HG03442 (cell line): ENCODE measurements around the gene KRT3.

Experiments
- ATAC-seq: cut with Tn5 transposase; IDR thresholded peaks from one replicate; pipeline ENCODE4 v1.9.1; 2021; ENCODE audit warnings: mild to moderate bottlenecking, moderate library complexity; ENCODE audit not compliant: unreplicated experiment

Gene KRT3

DNA sequence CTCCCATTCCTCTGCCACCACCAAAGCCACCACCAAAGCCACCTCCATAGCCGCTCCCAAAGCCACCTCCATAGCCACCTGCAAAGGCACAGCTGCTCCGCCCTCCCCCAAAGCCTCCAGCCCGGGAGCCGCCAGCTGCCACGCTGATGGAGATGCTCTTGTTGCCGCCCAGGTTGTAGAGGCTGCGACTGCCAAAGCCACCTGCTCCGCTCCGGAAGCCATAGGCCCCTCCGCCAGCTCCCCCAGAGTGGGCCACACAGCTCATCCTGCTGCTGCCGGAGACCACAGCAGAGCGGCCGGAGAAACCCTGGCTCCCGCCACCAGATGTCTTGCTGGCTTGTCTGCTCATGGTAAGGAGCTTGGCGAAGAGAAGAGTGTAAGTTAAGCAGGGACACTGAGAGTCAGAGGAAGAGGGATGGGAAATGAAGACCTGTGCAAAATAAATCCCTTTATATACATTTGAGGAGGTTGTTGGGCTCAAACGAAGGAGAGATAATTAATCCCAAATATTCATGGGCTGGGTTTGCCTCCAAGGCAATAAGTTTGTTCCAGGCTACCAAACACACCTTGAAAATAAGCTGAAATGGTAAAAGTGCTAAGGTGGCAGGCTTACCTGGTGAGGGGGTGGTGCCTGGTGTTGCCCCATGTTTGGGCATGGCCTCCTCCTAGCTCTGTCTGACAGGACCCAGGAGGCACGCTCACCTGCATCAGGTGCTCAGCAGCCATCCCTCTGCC lies at the start of gene KRT3:
Gene KRT3 (minus strand): TSS at position 424 of the 735 bp plus-strand sequence. CDS start 75 bp downstream, at position 349.
- no peak for ATAC-seq

- ATAC-seq, result no peak
Measured at GRCh38 chr12:52844386-52844785, 48.5 kb upstream of the KRT3 start.

DNA sequence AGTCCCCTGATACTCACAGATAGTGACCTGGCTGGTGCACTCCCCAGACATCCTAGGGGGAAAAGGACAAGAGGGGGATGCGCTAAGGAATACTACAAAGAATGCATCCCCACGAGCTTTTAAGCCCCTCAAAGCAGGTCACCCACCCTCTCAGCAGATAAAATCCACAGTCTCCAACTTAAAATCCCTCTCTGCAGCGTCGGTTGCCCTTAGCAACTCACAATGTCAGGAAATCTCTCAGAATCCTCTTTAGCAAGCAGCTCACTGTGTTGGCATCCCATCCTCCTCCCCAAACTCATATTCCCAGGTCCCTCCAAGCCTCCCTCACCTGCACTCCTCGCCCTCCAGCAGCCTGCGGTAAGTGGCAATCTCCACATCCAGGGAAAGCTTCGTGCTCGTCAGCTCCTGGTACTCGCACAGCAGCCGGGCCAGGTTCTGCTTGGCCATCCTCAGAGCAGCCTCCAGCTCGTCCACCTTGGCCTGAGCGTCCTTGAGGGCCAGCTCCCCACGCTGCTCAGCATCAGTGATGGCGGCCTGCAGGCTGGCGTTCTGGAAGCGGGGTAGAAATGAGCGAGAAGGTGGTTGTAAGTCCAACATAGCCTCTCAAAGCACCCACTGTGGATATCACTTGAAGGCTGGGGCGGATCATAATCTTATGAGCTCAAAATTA lies 43.7 kb upstream of the KRT3 start:
- no peak for ATAC-seq

- no peak for ATAC-seq
Measured at GRCh38 chr12:52838609-52839435, 42.9 kb upstream of the KRT3 start.

GRCh38 chr12:52837781-52838608 lies 42.1 kb upstream of the KRT3 start:
- ATAC-seq, result no peak

DNA sequence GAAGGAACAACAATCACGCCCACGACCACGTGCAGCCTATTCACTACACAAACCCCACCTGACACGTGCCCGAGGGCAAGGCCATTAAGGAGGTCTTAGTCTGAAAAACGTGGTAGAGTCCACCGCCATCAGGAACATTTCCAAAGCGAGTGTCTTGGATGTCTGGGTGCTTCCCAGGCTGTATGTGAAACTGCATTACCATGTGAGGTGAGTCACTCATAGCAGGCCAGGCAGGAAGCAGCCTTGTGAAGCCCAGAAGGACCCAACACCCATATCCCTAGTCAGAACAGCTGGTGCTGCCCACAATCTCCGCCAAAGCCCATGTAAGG lies 41.5 kb upstream of the KRT3 start:
- ATAC-seq, result no peak

DNA sequence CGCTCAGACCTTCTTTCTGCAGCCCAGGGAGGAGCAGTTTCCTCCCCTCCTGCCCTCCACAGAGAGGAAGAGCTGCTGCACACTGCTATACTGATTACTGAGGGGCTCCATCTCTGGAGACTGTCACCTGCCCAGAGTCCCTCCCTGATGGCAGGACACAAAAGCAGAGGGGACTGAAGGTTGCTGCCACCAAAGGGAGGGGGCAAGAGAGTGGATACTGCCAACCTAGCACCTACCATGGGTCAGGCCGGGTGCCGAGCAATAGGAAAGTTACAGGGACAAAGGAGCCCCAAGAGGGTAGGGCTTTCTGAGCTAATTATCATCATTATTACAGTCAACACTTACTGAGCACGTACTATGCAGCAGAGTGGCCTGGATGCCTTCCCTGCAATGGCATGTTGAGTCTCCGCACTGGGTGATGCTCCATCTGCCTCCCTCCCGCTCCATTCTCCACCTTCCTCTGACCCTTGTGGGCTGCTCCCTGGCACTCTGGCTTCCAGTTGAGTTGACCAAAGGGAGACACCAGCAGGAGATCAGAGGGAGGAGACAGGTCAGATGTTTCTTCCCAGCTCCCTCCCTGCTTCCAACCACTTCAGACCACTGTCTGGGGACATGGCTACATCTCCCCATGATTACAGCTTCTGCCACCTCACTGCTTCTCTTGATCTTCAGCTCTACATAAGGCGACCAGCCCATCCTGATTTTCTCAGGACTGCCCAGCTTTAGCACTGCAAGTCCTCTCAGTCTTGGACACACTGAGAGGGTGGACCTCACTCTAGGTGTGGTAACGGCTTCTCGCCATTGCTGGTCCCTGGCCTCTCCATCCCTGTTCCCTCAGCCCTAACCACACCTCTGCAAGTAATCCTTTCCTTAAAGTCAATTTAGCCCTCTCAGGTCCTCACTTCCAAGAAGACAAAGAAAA lies 40.8 kb upstream of the KRT3 start:
- no peak for ATAC-seq

GRCh38 chr12:52836042-52836466 lies 40.1 kb upstream of the KRT3 start:
- ATAC-seq, result no peak

DNA sequence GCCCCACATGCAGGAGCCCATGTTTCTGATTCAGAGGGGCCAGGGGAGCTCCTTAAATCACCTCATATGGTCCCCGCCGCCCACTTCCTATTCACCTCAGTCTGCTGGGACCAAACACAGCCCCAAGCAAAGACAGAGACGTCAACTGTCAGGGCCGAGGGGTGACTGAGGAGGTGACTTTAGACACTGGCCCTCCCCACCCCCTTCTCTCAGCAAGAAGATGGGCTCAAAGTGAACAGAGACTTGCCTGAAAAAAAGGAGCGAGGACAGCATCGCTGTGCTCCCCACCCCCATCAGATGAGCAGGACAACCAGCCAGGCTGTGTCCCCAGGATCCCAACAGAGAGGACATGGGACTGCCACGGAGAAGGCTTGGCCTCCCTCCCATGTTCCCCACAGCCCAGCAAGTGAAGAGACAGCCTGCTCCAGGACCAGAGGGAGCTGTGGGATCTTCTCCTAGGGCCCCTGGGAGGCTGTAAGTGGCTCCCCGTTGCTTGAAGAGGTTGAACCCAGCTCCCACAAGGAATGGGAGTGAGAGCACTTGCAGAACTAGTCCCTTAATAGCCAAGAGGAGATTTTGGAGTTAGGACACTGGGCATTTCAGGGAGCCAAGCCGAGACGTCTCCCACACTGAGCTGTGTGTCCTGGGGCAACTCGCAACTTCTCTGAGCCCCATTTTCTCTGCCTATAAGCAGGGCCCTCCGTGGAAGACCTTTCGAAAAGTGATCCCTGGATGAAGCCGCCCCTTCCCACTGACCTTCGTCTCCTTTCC lies 39.5 kb upstream of the KRT3 start:
- no peak for ATAC-seq

DNA sequence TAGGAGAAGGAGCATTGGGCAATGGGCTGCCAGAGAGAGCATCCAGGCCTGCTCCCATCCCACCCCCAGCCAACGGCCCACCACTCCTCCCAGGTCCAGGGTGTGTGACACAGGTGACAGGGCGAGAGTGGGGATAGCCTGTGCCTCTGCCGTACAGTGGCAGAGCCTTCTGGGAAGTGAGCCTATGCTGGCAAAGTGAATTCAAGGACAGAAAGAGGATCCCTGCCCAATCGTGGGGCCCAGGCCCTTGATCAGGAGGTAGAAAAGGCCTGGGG lies 38.7 kb upstream of the KRT3 start:
- ATAC-seq, result no peak

DNA sequence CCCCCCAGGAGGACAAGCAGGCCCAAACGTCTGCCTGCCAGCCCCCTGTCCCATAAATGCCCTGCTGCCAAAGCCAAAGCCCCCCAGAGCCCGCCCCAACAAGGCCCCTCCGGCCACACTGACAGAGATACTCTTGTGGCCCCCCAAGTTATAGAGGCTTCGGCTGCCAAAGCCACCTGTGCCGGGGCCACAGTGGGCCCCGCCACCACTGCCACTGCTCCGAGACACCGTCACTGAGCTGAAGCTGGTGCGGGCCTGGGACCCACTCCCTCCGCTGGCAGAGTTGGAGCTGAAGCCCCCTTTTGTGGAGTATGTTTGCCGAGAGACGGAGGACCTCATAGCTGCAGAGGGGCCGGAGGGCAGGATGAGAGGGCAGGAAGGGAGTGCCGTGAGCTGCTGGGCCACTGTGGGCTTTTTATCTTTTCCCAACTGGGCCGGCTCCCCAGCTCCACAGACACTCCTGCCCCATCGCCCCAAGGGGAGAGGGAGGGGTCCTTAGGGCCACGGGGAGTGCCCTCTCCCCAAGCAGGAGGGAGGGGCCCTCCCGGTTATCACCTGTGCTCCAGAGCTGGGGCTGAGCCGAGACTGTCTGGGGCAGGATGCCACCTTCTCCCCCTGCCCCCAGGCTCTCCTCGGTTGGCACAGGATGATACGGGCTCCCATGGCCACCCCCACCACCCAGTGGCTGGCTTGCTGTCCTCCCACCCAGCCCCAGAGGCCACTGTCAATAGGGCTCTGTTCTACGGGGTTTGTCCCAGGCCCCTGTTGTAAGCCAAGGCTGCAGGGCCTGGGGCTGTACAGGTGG lies 38.2 kb upstream of the KRT3 start, which contains the start of gene KRT79:
Gene KRT79 (minus strand): TSS at position 390 of the 805 bp plus-strand sequence. CDS start 51 bp downstream, at position 339.
- ATAC-seq, result no peak

DNA sequence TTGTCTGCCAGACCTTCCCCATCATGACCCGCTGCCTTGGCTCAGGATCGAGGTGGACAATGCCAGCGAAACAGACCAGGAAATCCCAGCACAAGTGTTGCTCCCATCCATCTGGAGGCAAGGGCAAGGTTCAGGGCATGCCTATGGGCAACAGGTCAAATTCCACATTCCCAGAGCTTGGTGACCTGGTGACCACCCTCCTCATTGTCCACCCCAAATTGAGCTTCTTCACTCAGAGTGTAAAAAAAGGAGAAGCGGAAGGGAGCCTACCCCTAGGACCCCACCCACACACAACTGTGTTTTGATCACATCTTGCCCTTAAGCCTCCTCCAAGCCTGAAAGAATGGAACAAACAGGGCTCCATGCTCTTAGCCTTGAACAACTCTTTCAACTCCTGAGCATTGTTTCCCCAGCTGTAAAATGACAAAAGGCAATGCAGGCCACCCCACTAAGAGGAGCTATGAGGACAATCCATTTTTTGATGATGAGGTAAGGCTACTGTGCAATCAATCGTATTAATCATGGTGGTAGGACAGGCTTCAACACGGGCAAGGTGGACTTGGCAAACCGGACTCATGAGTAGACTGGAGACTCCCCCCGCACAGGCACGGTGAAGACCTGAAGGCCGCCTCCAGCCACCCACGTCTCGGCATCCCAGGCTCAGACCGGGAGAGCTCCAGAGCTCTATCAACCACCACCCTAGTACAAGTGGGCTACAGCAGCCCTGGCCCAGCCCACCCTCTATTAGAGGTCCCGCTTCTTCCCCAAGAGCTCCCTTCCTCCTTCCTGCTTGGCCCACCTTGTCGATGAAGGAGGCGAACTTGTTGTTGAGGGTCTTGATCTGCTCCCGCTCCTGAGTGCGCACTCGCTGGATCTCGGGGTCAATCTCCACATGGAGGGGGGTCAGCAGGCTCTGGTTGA lies 37.3 kb upstream of the KRT3 start:
- no peak for ATAC-seq

GRCh38 chr12:52832451-52832850 lies 36.5 kb upstream of the KRT3 start:
- ATAC-seq, result no peak

GRCh38 chr12:52831251-52831650 lies 35.3 kb upstream of the KRT3 start:
- ATAC-seq, result no peak

GRCh38 chr12:52829986-52830770 lies 34.3 kb upstream of the KRT3 start:
- ATAC-seq, result no peak

GRCh38 chr12:52828591-52829021 lies 32.7 kb upstream of the KRT3 start:
- ATAC-seq, result no peak
